ENCODE measurements around the gene ACSF3. TPM values are rescaled to one million over a fixed set of nuclear protein-coding genes. Genes with fewer than 3 reads are reported as not detected.

Gene ACSF3
- total RNA-seq, 1 experiment from 2014 or later = 74.5 TPM

DNA sequence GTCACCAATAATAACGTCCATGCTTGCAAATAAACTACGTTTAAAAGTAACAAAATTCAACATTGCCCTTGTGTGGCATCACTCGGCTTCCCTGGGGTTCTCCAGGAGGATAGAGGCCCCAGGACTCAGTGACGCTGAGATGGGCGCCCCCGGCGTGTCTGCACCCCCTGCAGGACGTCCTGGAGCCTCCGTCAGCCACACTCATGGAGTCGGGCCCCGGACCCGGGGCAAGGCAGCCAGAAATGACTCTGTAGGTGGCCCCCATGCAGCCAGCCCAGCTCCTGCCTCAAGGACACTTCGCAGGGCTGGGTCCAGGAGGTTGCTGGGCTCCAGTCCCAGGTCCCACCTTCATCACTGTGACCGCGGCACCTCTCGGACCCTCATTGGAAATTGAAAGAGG, 16.6 kb upstream of the ACSF3 start:
- no peaks in the 10 kb centered on the region for H4K20me1 ChIP-seq (ENCODE audit: insufficient read depth)
- ChIA-PET POLR2A (no interaction called here), CTCF (no interaction called here), RAD21 (ENCODE audit: low non-redundant PET in 1 of 2, low total read pairs in 2 of 2, uncharacterized antibody in 2 of 2, unreplicated experiment in 2 of 2) (no interaction called here)
- ATAC-seq (no peak), DNase-seq (ENCODE audit: low read depth, low spot score) (no peak)
- peaks cover 3 to 31% of the 10 kb centered on the region in 2 experiments; a peak in 2 of 4 replicates for H3K9me3 ChIP-seq (ENCODE audit: control insufficient read depth in 1 of 2, insufficient read depth in 1 of 2, low read depth in 1 of 2, low read length in 2 of 2)
- TF ChIP-seq, protein P1, sequence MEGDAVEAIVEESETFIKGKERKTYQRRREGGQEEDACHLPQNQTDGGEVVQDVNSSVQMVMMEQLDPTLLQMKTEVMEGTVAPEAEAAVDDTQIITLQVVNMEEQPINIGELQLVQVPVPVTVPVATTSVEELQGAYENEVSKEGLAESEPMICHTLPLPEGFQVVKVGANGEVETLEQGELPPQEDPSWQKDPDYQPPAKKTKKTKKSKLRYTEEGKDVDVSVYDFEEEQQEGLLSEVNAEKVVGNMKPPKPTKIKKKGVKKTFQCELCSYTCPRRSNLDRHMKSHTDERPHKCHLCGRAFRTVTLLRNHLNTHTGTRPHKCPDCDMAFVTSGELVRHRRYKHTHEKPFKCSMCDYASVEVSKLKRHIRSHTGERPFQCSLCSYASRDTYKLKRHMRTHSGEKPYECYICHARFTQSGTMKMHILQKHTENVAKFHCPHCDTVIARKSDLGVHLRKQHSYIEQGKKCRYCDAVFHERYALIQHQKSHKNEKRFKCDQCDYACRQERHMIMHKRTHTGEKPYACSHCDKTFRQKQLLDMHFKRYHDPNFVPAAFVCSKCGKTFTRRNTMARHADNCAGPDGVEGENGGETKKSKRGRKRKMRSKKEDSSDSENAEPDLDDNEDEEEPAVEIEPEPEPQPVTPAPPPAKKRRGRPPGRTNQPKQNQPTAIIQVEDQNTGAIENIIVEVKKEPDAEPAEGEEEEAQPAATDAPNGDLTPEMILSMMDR (IDR thresholded peaks at IDR 0.05 in 2 of 3, conservative IDR thresholded peaks at IDR 0.05 in 1 of 3; ENCODE audit: borderline replicate concordance in 1 of 3, insufficient read depth in 1 of 3, low read depth in 2 of 3, low read length in 2 of 3) = no peak
- TF ChIP-seq ZFX (IDR thresholded peaks at IDR 0.05) (no peak), ATF3 (IDR thresholded peaks at IDR 0.05) (no peak), SRF (IDR thresholded peaks at IDR 0.05; ENCODE audit: low read depth) (no peak), ZNF274 (IDR thresholded peaks at IDR 0.05; ENCODE audit: low read depth, low read length) (no peak), JUND (IDR thresholded peaks at IDR 0.05) (no peak), POLR2AphosphoS5 (IDR thresholded peaks at IDR 0.05; ENCODE audit: low read depth, low read length) (no peak), SIN3A (IDR thresholded peaks at IDR 0.05; ENCODE audit: low read depth) (no peak), ZBTB33 (IDR thresholded peaks at IDR 0.05; ENCODE audit: extremely low read depth, insufficient replicate concordance, low read length) (no peak), EZH2 (IDR thresholded peaks at IDR 0.05) (no peak), SP1 (IDR thresholded peaks at IDR 0.05; ENCODE audit: low read depth) (no peak)
- TF ChIP-seq, protein P2, sequence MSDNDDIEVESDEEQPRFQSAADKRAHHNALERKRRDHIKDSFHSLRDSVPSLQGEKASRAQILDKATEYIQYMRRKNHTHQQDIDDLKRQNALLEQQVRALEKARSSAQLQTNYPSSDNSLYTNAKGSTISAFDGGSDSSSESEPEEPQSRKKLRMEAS (IDR thresholded peaks at IDR 0.05) = no peak
- H3K9ac ChIP-seq (ENCODE audit: low read length) = no peak overlapping the region
- H3K4me2 ChIP-seq (ENCODE audit: low read length) = no peak overlapping the region
- no peaks in the 10 kb centered on the region for H3K27me3 ChIP-seq (ENCODE audit: insufficient read depth, low read length)
- H2AFZ ChIP-seq (ENCODE audit: low read depth, low read length, poor library complexity, severe bottlenecking) = no peak overlapping the region
- intact Hi-C loops (cut with micrococcal nuclease) = no loop called here
- H3K9me2 ChIP-seq (ENCODE audit: insufficient read depth) = no peaks in the 10 kb centered on the region
- H3K27ac ChIP-seq (ENCODE audit: low read depth, low read length) = no peak overlapping the region; the same call in 1 of the 2 replicates
- no peak overlapping the region for H3K4me3 ChIP-seq (replicated peaks in 1 of 2; ENCODE audit: low read depth in 1 of 2, low read length in 2 of 2)
- H3K36me3 ChIP-seq (ENCODE audit: control insufficient read depth in 1 of 2, insufficient read depth in 2 of 2, low read length in 2 of 2) = no peaks in the 10 kb centered on the region
- BruUV-seq (replicated peaks) = no TSS peak
- no peaks in the 10 kb centered on the region for H3K4me1 ChIP-seq (ENCODE audit: control insufficient read depth in 1 of 2, insufficient read depth in 2 of 2, low read length in 2 of 2)
- H3K79me2 ChIP-seq (ENCODE audit: insufficient read depth, low read length) = no peaks in the 10 kb centered on the region
